Suppressor macrophage treated with lipopolysaccharide for 4 hours (primary cell): ENCODE measurements around the gene TSPAN19.
"Not testable (repeated sequence)": the region's sequence is repeated elsewhere in the genome, so short reads cannot be mapped to it uniquely, and the experiment has no call there.

ENCODE experiments used
- DNase-seq: peaks from one replicate; pipeline ENCODE4 v3.0.0-alpha.2; 2020

TSPAN19 gene

DNA sequence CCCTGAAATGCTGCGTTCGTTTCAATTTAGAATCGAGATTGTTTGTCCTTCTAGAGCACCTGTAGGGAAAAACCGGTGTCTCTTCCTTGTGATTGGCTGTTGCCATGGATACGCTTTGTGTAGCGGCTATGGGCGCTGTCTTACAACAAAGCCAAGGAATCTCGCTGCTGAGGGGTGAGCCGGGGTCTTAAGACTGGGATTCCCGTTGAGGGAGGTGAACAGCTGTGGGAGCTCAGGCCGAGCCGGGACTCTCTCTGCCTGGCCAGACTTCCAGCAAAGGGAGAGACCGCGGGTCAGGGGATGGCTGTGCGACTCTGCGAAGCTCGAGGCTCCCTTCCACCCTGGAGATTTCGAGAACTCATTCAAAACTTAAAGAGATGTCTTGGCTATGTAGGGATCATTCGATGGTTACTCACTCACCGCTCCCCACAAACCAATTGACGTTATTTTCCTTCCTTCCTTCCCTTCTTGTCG is at the start of gene TSPAN19, which contains the start of gene LRRIQ1:
Gene TSPAN19, minus strand, starts transcription at position 44 of the 474 bp plus-strand sequence. CDS start 6,331 bp downstream, outside the sequence.
Gene LRRIQ1, plus strand, starts transcription at position 118 of the 474 bp plus-strand sequence. CDS start 1,826 bp downstream, outside the sequence.
- peak; percentile 3 for DNase-seq

DNA sequence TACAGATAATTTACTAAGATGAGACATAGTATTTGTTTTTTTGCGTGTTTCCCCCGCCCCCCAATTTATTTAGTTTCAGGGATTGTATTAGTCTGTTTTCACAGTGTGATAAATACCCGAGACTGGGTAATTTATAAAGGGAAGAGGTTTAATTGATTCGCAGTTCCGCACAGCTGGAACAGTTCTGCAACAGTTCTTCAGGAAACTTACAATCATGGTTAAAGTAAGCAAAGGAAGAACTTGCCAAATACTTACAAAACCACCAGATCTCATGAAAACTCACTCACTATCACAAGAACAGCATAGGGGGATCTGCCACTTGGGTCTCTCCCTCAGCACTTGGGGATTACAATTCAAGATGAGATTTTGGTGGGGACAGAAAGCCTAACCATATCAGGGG is 49.0 kb upstream of the TSPAN19 start:
- no peak for DNase-seq

DNA sequence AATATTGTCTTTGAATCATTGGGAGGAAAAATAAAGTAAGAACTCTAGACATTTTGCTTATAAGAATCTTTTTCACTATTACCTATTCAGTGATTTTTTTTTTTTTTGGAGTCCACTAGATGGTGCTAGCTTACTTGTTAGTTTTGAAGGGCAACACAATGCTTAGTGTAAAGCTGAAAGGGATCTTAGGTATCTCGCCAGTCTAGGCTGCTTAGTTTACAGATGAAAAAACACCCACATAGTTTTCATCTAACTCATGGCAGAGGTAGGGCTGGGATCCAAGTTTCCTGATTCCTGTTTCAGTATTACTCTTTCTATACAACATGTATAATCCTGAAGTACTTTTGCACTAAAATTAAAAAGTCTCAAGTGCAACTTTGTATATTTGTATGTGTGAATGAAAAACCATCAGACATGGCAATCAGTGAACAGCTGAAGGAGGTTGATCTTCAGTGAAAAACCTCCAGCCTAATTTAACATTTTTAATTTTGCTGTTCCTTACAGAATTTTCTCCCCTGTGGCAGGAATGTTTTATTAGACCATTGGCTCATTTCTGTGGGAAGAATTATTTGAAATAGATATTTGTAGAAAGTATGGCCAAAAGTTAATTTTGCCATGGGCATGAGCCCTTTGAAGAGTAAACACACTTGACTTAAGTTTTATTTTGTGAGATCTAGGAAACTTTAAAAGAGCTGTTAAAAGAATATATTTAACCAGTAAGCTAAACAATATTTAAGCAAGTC is 40.8 kb upstream of the TSPAN19 start:
- DNase-seq: peak; percentile 29

DNA sequence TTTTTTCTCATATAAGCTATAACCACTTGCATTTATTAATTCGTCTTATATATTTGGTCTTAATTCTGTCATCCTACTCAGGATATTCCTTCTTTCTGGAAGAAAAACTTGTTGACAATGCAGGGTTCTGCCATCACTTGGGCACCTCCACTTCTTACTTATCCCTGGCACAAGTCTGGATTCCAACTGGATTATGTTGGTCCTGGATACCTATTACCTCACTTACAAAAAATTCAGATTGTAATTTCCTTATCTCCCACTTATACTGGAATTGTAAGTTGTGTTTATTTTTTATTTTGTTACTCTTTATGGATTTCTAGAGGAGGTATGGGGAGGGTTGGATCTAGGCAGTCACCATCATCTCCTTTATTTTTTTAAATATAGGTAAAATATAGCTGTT is 36.7 kb upstream of the TSPAN19 start:
- DNase-seq: no peak

DNA sequence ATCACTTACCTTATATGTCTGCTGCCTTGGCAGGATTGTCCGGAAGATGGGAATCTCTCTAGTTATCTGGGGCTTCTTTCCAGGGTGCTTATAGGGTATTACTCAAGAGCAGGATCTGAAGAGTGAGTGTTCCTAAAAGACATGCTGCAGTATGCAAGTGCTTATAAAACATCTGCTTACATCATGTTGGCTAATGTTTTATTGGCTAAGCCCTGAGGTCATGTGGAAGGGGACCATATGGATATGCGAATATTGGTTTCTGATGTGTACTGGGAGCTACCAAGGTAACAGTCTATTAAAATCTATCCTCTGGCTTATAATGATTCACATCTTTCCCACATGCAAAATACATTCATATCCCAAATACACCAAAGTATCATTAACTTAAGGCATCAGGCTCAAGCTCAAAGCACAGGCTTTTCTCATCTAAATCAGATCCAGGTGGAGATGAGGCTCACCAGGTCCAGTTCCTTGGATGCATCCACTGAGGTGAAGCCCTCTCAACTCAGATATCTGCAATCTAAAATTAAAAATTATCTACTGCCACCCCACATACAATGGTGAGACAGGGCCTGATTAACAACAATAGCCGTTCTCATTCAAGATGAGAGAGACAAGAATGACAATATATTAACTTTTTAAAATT is 29.9 kb upstream of the TSPAN19 start:
- DNase-seq: no peak

DNA sequence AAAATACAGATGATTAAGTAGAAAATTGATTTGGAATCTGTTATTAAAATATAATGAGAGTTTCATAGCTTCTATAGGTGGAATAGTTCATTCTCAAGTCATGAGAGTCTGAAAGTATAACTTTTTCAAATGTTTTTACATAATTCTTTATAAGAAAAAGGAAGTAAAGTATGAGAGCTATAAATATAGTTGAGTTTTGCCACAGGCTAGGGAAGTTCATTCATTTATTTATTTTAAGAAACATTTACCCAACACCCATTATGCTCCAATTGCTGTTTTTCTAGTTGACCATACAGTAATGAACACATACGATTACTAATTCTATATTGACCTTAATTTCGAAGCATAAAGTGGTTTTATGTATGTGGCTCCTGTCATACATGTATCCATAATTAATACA is 24.8 kb upstream of the TSPAN19 start:
- peak; percentile 12 for DNase-seq

DNA sequence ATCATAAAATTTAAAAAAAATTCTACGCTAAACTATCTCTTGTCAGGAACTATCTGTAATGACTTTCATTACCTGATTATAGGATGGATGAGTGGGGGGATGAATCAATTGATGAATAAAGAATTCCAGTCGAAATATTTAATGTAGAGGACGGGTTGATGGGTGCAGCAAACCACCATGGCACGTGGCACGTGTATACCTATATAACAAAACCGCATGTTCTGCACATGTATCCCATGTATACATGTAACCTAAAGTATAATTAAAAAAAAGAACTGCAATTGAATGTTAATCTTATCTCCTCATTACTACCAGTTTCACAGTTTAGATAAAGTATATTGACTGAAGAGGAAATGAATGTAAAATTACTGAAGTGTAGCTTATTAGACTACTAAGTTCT is 23.5 kb upstream of the TSPAN19 start:
- DNase-seq: no peak

DNA sequence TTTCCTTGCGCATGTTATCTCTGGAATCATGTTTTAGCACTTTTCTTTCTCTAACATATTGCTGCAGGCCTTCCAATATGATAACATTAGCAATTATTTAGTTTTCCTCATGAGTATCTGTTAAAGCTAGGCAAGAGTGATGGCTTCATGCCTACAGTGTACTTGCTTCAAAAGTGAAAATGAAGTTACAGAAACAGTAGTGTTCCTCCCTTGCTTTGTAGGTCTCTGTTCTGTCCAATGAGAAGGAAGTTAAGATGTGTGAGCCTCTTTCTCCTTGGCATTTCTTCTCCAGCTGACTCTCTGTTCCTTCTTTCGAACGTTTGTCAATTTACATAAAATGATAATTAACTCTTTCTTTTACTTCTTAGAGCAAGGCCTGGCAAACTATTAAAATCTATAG is 22.3 kb upstream of the TSPAN19 start:
- peak; percentile 14 for DNase-seq

DNA sequence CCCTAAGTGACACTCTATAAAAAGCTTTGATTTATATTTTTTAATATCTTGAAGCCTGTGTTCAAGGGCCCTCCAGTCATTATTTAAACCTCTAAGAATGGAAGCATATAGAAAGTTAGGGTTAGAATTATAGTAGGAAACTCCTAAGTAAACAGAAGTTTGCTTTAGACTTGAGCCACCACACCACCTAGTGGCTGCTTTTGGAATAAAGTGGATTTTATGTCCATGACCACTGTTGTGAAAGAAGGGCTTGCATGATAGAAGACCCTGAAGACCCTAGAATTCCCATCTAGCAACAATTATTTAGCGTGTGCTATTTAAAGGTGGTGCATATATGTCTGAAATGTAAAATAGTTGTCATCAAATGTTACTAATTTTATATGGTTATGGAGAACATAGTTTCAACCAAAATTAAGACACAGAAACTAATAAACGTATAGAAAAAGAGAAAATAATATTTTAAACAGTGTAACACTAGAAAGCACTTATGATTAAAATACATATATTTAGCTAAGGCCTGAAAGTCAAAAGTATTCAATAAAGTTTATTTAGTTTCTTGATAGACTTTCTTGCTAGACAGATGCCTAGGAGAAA is 21.4 kb upstream of the TSPAN19 start:
- DNase-seq: peak; percentile 67

DNA sequence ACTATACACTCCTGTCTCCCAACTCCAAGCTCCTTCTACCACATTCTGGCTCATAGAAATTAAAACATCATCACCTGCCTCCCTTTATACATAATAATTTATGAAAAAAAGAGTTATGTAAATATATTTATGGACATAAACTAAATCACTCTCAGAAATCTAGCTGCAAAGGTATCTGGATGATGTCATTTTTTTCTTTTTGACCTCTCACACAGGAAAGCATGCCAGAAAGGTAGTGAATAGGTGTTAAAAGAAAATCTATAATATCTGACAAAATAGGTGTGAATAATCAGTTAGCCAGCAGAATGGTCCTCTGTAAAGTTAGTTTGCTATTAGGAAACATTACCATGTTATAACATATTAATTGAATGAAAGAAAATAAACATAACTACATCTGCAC is 7.8 kb upstream of the TSPAN19 start:
- DNase-seq: no peak

DNA sequence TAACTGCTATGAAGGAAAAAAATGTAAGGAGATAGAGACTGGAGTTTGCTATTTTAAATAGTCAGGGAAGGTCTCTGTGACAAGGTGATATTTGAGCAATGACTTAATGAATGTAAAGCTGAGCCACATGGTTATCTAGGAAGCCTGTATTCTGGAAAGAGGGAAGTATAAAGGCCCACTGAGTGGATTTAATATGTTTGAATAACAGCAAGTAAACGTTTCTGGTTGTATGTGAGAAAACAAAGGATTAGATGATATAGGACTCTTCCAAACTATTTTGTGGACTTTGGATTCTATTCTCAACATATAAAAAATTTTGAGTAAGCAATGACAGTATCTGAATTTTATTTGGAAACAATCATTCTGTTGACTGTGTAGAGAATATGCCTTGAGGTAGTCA is 5.3 kb upstream of the TSPAN19 start:
- DNase-seq: no peak

DNA sequence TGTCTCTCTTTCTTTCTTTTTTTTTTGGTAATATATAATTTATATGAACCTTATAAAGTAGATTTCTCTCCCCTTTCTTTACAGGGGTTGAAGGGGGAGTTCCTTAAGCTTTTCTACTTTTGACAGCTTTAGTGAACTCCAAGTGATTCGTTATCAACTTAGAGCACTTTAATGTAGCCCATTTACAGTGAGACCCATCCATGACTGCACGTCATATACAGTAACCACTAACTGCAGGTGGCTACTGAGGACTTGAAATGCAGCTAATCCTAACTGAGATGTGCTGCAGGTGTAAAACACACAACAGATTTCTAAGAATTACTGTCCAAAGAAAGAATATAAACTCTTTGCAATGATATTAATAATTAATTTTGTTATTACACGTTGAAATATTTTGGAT is 656 bp upstream of the TSPAN19 start:
- no peak for DNase-seq

DNA sequence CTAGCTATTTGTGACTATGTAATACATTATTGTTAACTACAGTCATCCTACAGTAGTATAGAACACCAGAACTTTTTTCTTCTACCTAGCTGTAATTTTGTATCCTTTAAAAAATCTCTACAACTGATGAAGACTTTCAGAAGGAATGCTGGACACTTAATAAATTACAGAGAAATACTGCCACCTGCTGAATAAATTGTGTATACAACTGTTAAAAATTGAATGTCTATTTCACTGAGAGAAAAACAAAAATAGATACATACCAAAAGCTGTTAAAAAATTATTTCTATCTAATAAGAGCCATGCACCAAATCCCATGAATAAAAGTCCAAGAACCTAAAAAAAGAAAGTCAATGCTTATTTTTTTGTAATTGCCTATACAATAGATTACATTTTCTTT is 6.6 kb downstream of the TSPAN19 start:
- peak; percentile 49 for DNase-seq

DNA sequence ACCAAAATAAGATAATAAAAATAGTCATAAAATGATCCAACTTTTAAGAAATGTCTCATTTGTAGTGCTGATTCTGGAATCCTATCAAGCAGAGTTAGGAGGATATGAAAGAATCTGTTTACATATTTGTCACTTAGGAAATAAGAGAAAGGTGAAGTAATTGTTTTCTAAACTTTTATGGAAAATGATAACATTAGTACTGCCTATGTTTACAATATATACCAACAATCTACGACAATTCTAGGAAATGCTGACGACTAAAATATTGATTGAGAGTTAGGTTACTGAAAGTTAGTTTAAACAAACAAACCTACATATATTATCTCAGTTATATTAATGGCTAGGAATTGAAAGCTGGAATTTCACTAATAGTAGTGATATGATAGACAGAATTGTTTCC is 18.0 kb downstream of the TSPAN19 start:
- DNase-seq: no peak

DNA sequence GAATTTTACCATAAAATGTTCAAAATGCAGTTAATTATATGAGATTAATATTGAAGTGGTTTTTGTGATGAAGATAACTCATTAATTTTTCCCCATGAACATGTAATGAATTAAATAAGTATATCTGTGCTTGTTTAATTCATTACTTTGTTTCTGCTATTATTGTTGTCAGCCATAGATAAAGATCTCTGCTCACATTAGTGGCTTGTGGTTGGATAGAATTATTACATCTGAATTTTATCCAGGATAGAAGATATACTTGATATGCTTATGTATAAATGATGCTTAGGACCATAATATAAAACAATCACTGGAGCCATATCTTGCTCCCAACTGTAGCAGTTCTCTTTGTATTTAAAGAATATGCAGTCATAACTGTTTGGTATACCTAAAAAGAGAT is 18.5 kb downstream of the TSPAN19 start:
- DNase-seq: no peak

DNA sequence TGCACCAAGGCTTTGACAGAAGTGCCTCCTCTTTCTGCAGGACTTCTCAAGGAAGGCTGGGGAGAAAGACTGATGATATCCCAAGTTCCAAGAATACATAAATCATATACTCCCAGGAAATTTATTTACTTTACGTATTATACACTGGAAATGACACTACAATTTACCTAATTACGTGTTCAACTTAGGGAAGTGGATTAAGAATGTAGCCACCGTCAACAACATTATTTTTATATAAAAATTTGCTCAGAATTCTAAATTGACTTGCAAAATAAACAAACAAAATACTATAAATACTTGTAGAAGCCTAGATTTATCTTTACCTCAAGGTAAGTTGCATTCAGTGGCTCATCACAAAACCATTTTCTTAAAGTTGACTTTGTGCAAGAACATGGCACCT is 18.9 kb downstream of the TSPAN19 start:
- DNase-seq: no peak

DNA sequence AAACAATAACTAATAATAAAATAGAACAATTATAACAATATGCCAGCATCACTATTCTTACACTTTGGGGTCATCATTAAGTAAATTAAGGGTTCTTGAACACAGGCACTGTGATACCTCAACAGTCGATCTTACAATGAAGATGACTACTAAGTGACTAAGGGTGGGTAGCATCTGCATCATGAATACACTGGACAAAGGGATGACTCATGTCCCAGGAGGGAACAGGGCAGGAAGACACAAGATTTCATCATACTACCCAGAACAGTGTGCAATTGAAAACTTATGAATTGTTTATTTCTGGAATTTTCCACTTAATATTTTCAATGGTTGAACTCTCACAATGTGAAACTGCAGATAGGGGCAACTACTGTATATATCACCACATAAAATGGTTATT is 19.7 kb downstream of the TSPAN19 start:
- DNase-seq: peak; percentile 30

DNA sequence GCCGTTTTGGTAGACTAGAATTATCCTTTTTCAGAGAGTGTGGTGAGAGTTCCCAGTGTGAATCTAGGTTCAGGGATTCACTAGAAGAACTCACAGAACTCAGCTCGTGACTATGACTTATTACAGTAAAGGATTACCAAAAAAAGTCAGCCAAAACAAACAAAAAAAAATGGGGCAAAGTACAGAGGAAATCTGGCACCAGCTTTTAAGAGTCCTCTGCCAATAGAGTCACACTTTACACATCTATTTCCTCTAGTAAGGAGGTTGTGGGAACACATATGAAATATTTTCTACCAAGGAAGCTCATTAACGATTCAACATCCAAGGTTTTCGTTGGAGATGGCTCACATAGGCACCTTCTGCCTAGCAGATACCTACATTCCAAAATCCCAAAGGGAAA is 28.2 kb downstream of the TSPAN19 start:
- no peak for DNase-seq

DNA sequence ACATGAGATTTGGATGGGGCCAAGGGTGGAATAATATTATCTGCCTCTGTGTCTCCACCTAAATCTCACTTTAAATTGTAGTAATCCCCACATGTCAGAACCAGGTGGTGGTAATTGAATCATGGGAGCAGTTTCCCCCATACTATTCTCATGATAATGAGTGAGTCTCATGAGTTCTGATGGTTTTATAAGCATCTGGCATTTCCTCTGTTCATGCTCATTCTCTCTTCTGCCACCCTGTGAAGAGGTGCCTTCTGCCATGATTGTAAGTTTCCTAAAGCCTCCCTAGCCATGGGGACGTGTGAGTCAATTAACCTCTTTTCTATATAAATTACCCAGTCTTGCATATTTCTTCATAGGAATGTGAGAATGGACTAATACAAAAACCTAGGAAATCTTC is 29.9 kb downstream of the TSPAN19 start:
- DNase-seq: no peak

DNA sequence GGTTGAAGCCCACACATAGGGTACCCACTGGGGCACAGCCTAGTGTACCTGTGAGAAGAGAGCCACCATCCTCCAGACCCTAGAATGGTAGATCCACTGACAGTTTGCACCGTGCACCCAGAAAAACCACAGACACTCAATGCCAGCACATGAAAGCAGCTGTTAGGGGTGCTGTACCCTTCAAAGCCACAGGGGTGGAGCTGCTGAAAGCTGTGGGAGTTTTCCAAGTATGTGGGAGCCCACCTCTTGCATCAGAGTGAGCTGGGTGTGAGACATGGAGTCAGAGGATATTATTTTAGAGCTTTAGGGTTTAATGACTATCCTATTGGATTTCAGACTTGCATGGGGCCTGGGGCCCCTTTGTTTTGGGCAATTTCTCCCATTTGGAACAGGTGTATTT is 30.5 kb downstream of the TSPAN19 start:
- DNase-seq: no peak

DNA sequence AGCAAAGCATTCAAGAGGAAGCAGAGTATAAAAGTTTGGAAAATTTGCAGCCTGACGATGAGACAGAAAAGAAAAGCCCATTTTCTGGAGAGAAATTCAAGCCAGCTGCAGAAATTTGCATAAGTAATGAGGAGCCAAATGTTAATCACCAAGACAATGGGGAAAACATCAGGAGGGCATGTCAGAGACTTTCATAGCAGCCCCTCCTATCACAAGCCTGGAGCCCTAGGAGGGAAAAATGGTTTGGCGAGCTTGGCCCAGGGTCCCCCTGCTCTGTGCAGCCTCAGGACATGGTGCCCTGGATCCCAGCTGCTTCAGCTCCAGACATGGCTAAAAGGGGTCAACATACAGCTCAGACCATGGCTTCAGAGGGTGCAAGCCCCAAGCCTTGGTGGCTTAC is 31.0 kb downstream of the TSPAN19 start:
- not testable (repeated sequence) for DNase-seq

DNA sequence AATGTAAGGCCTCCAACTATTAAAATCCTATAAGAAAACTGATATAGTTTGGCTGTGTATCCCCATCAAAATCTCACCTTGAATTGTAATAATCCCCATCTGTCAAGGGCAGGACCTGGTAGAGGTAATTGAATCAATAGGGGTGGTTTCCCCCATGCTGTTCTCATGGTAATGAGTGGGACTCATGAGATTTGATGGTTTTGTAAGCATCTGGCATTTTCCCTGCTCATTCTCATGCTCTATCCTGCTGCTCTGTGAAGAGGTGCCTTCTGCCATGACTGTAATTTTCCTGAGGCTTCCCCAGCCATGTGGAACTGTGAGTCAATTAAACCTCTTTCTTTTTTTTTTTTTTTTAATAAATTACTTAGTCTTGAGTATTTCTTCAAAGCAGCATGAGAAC is 31.9 kb downstream of the TSPAN19 start:
- DNase-seq: no peak

DNA sequence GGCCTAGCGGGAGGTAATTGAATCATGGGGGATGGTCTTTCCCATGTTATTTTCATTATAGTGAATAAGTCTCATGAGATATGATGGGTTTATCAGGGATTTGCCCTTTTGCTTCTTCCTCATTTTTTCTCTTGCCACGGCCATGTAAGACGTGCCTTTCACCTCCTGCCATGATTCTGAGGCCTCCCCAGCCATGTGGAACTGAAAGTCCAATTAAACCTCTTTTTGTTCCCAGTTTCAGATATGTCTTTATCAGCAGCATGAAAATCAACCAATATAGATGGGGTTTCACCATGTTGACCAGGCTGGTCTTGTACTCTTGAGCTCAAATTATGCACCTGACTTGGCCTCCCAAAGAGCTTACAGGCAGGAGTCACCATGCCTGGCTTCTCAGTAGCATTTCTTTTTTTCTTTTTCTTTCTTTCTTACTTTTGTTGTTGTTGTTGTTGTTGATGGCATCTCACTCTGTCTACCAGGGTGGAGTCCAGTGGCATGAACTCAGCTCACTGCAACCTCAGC is 33.2 kb downstream of the TSPAN19 start:
- DNase-seq: no peak

DNA sequence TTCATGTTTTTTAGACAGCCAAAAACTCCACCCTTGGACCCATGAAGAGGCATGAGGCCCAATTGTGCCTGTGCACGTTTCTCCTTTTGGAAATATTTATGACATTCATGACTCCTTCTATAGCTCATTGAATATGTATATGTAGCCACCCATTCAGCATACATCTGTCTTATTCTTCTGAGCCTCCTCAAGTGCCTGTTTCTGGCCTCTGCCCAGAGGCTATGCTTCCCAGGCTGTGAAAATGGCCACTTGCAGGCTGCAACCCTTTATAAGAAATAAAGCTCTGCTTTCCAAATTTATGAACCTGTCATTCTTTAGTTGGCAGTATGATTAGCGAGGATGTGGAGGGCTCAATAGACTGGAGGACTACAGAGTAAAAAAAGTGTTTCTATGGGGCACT is 35.3 kb downstream of the TSPAN19 start:
- no peak for DNase-seq
